NCI-H345 (cell line): ENCODE results near the gene UBL4B.

ENCODE experiments used
- DNase-seq: peaks from one replicate; lab custom pipeline; 2025; lab: John Stamatoyannopoulos, UW

The UBL4B gene

GRCh38 chr1:110155878-110156522 is 43.8 kb downstream of the UBL4B start:
- DNase-seq: no peak

- no peak for DNase-seq
These were observed 46.0 kb downstream of the UBL4B start for GRCh38 chr1:110158261-110158660.

GRCh38 chr1:110159168-110159567 is 46.9 kb downstream of the UBL4B start:
- no peak for DNase-seq

GRCh38 chr1:110160538-110161100 is 48.4 kb downstream of the UBL4B start:
- DNase-seq: no peak

- DNase-seq: no peak
These were observed 48.9 kb downstream of the UBL4B start for GRCh38 chr1:110161165-110161564.

GRCh38 chr1:110161849-110162248 is 49.6 kb downstream of the UBL4B start:
- peak; percentile 19 for DNase-seq
